HepG2 (cell line): ENCODE data around the gene GPRC5D. TPM values are rescaled to one million over a fixed set of nuclear protein-coding genes. Genes with fewer than 3 reads are reported as not detected.

Experiments
- ATAC-seq: fragments of 200-7000 bp; cut with Tn5 transposase; 3 replicates; pipeline ENCODE4 v1.9.1; 2020; ENCODE audit warnings: mild to moderate bottlenecking, moderate library complexity
- BruUV-seq: library from RNA; stranded (reverse); fragments of 400-500 nt; replicated peaks from 2 replicates; lab custom pipeline; 2021; lab: Mats Ljungman, UMichigan
- CTCF ChIA-PET: fragments of 300-600 bp; formaldehyde crosslinking; extraction: SDS; loops from one replicate; lab custom pipeline; 2021; ENCODE audit warnings: low total read pairs, inconsistent platforms, low intra/inter-chr PET ratio; lab: Yijun Ruan, JAX
- POLR2A ChIA-PET: fragments of 350-600 bp; sonication (Branson Sonifier 250); formaldehyde crosslinking; loops from one replicate; lab custom pipeline; 2020; ENCODE audit warnings: antibody characterized with exemption, inconsistent platforms; lab: Yijun Ruan, JAX
- DNase-seq: peaks from one replicate; pipeline ENCODE4 v3.0.0-alpha.2; 2015; ENCODE audit warnings: low spot score
- FAIRE-seq: peaks from 3 replicates; lab custom pipeline; 2011; peaks lifted over from hg19 to GRCh38; lab: Jason Lieb, UNC
- H2AFZ ChIP-seq: one replicate; pipeline ENCODE4 v1.6.1; 2011; ENCODE audit warnings: low read length, inconsistent platforms
- H3K27ac ChIP-seq: fragments of 300-600 bp; 3 replicates; pipeline ENCODE4 v1.8.0; 2011; ENCODE audit warnings: mixed run types, mild to moderate bottlenecking, mixed read lengths, low read length, inconsistent platforms; ENCODE audit not compliant: insufficient read depth; ENCODE audit errors: extremely low read length
- H3K27me3 ChIP-seq, 2 experiments: fragments of 200-600 bp in 1 of 2; 2 replicates in 1 of 2; 3 replicates in 1 of 2; pipeline versions ENCODE4 v1.6.0 to v1.8.0; 2011; ENCODE audit warnings: low read length in 2 of 2, mild to moderate bottlenecking in 2 of 2, moderate library complexity in 2 of 2, inconsistent platforms in 1 of 2; ENCODE audit not compliant: insufficient read depth in 2 of 2, control insufficient read depth in 1 of 2
- H3K36me3 ChIP-seq, 2 experiments: fragments of 200-600 bp in 1 of 2; replicated peaks in 1 of 2; 2 replicates in 1 of 2; 3 replicates in 1 of 2; pipeline versions ENCODE4 v1.5.1 to v1.8.0; 2011; ENCODE audit warnings: low read length in 2 of 2, inconsistent platforms in 1 of 2; ENCODE audit not compliant: insufficient read depth in 2 of 2, control insufficient read depth in 1 of 2
- H3K4me1 ChIP-seq: 2 replicates; pipeline ENCODE4 v1.5.1; 2012; ENCODE audit warnings: low read length, inconsistent platforms; ENCODE audit not compliant: insufficient read depth
- H3K4me2 ChIP-seq: 2 replicates; pipeline ENCODE4 v1.6.0; 2011; ENCODE audit warnings: low read depth, low read length, inconsistent platforms
- H3K4me3 ChIP-seq, 3 experiments: fragments of 200-600 bp in 1 of 3; sonication (generic), shearing (Covaris generic) in 1 of 3; replicated peaks in 1 of 3; 2 replicates each; pipeline ENCODE4 v1.5.1; 2011 to 2016; ENCODE audit warnings: low read length in 3 of 3, inconsistent platforms in 2 of 3, low read depth in 2 of 3, mild to moderate bottlenecking in 2 of 3, control low read depth in 1 of 3, mixed read lengths in 1 of 3; ENCODE audit not compliant: insufficient read depth in 1 of 3
- H3K79me2 ChIP-seq: one replicate; pipeline ENCODE4 v1.6.1; 2011; ENCODE audit warnings: low read length, inconsistent platforms; ENCODE audit not compliant: insufficient read depth
- H3K9ac ChIP-seq: 2 replicates; pipeline ENCODE4 v1.6.0; 2011; ENCODE audit warnings: mild to moderate bottlenecking, low read depth, low read length, inconsistent platforms; ENCODE audit not compliant: insufficient read depth
- H3K9me3 ChIP-seq: 2 replicates; pipeline ENCODE4 v1.5.1; 2012; ENCODE audit warnings: mild to moderate bottlenecking, low read length
- H4K20me1 ChIP-seq: 2 replicates; pipeline ENCODE4 v1.6.0; 2011; ENCODE audit warnings: inconsistent platforms, mild to moderate bottlenecking, low read length, moderate library complexity; ENCODE audit not compliant: insufficient read depth
- ESRRA ChIP-seq: sonication (generic); formaldehyde crosslinking; IDR thresholded peaks from 2 replicates; pipeline ENCODE4 v1.5.1; 2020; ENCODE audit warnings: mild to moderate bottlenecking, low read depth, missing genetic modification reagents
- FOXA1 ChIP-seq, 2 experiments: fragments of 450-650 bp in 1 of 2; sonication (generic) in 1 of 2; formaldehyde crosslinking in 1 of 2; IDR thresholded peaks; 2 replicates each; pipeline versions ENCODE4 v1.4.0 to v1.6.1; 2016 to 2020; ENCODE audit warnings: missing genetic modification reagents in 1 of 2
- HMGXB4 ChIP-seq, 2 experiments: sonication (generic) in 1 of 2; formaldehyde crosslinking in 1 of 2; IDR thresholded peaks; 2 replicates each; pipeline versions ENCODE4 v1.4.0 to v1.6.1; 2018 to 2020; ENCODE audit warnings: missing genetic modification reagents in 2 of 2, borderline replicate concordance in 1 of 2, low read depth in 1 of 2, mild to moderate bottlenecking in 1 of 2, missing biosample characterization in 1 of 2
- KLF11 ChIP-seq: IDR thresholded peaks from 2 replicates; pipeline ENCODE4 v1.6.1; 2016; ENCODE audit warnings: missing compliant biosample characterization
- PAF1 ChIP-seq: IDR thresholded peaks from 2 replicates; pipeline ENCODE4 v1.6.1; 2016; ENCODE audit warnings: missing genetic modification reagents, missing compliant biosample characterization
- POGZ ChIP-seq: sonication (generic); formaldehyde crosslinking; IDR thresholded peaks from 2 replicates; pipeline ENCODE4 v1.4.0; 2020; ENCODE audit warnings: mild to moderate bottlenecking, missing genetic modification reagents
- STAT5B ChIP-seq: sonication (generic); formaldehyde crosslinking; IDR thresholded peaks from 2 replicates; pipeline ENCODE4 v1.4.0; 2020; ENCODE audit warnings: missing genetic modification reagents
- ZBTB8A ChIP-seq: sonication (generic); formaldehyde crosslinking; IDR thresholded peaks from 2 replicates; pipeline ENCODE4 v1.4.0; 2020; ENCODE audit warnings: mild to moderate bottlenecking, low read depth, missing genetic modification reagents, borderline replicate concordance
- ZFP37 ChIP-seq: sonication (generic); formaldehyde crosslinking; IDR thresholded peaks from 2 replicates; pipeline ENCODE4 v1.4.0; 2020; ENCODE audit warnings: missing genetic modification reagents, borderline replicate concordance
- ZNF629 ChIP-seq: sonication (generic); formaldehyde crosslinking; conservative IDR thresholded peaks from 2 replicates; pipeline ENCODE4 v1.5.0; 2020; ENCODE audit warnings: missing genetic modification reagents
- ZXDC ChIP-seq: sonication (generic); formaldehyde crosslinking; IDR thresholded peaks from 2 replicates; pipeline ENCODE4 v1.5.0; 2020; ENCODE audit warnings: mild to moderate bottlenecking, missing genetic modification reagents
- WGBS: methylation state at CpG from one replicate; pipeline ENCODE4 v1.1.6; 2017; ENCODE audit warnings: low lambda C conversion rate; 5-methylcytosine and 5-hydroxymethylcytosine counted together
- in situ Hi-C: cut with HindIII; loops from 2 replicates; pipeline ENCODE4 v1.10.0; 2017; ENCODE audit warnings: low pct_unique_long_range_greater_than_20kb; ENCODE audit not compliant: extremely low pct_ligation_motif_present
- intact Hi-C: fragments of 100-400 bp; cut with micrococcal nuclease; formaldehyde crosslinking; loops from one replicate; pipeline ENCODE4 v1.10.0; 2022; ENCODE audit not compliant: unreplicated experiment
- polyA plus RNA-seq, 8 experiments: library from polyadenylated mRNA; depleted of rRNA in 3 of 8; stranded (reverse) in 7 of 8; unstranded in 1 of 8; fragments of >200 nt; fragmentation: Illumina TruSeq in 4 of 8; extraction: Trizol in 4 of 8; gene quantifications; 2 replicates each; pipeline versions ENCODE4 v1.2.1 to v1.2.3, GENCODE V29; 2011 to 2016; ENCODE audit warnings: low read depth in 4 of 8, missing spikeins in 1 of 8, mixed read lengths in 1 of 8; ENCODE audit not compliant: insufficient read depth in 1 of 8
- total RNA-seq, 5 experiments: library from RNA; depleted of rRNA; stranded (reverse); fragments of >200 nt; fragmentation: Illumina TruSeq; extraction: Trizol; gene quantifications; 2 replicates each; pipeline ENCODE4 v1.2.3, GENCODE V29; 2016; ENCODE audit warnings: low read depth in 1 of 5
- TF ChIP-seq, protein P1 (sequence below): IDR thresholded peaks from 2 replicates; pipeline ENCODE4 v1.6.1; 2018; ENCODE audit warnings: missing genetic modification reagents

Gene GPRC5D
- total and polyA plus RNA-seq, 2 of the 13 experiments (the other 11 are each of a cell fraction or from before 2014, with no cell fraction given), result not detected

DNA sequence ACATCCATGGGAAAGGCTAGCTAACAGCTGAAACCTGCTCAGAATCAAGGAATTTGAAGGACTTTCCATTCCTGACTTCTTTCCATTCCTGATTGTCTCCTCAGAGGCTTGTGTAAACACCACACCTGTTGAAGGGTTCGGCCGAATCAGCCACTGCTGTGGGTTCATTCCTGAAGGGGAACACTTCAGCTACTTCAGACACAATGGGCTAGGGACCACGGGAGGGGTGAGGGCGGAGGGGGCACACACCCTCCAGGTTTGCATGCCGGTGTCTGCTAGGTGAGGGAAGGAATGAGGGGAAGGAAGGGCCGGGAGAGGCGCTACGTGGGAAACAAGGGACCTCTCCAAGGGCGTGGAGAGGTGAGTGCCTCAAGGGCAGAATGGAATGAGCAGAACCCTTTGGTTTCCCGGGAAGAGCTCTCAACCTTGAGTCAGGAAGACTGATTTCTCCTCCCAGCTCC lies 59.3 kb downstream of the GPRC5D start:
- ChIA-PET POLR2A (no interaction called here), CTCF (no interaction called here)
- H3K9ac ChIP-seq, result no peak overlapping the region
- no peak overlapping the region for H3K4me2 ChIP-seq
- TF ChIP-seq FOXA1 (IDR thresholded peaks at IDR 0.05) (no peak), FOXA1 (CRISPR knock-in tag; IDR thresholded peaks at IDR 0.05) (0 out of 2 replicates have a peak, but pooled peaks have one; percentile 8), KLF11 (no peak)
- no peak overlapping the region for H2AFZ ChIP-seq
- no peaks in the 10 kb centered on the region for H4K20me1 ChIP-seq
- peaks cover 6 to 52% of the 10 kb centered on the region in 2 experiments; a peak in 4 of 5 replicates for H3K27me3 ChIP-seq
- H3K9me3 ChIP-seq, result no peaks in the 10 kb centered on the region
- ATAC-seq, result no peak
- DNase-seq, result no peak
- intact Hi-C loops, result loop anchor here (5.0 kb wide), 2 partner anchors 55 to 1675 kb away; no protein-coding TSS in a partner anchor
- H3K4me1 ChIP-seq, result peaks cover 19% of the 10 kb centered on the region; the same call in 1 of the 2 replicates
- no TSS peak for BruUV-seq
- no peak overlapping the region for H3K27ac ChIP-seq
- H3K4me3 ChIP-seq, result no peak overlapping the region
- no peak for FAIRE-seq
- H3K36me3 ChIP-seq, result no peaks in the 10 kb centered on the region
- no peaks in the 10 kb centered on the region for H3K79me2 ChIP-seq
- in situ Hi-C loops, result no loop called here
- 20% methylated on average over 8 of the region's 10 CpGs for WGBS

- Histone ChIP-seq H4K20me1 (no peaks in the 10 kb centered on the region), H3K4me2 (no peak overlapping the region), H3K9ac (no peak overlapping the region), H3K27ac (no peak overlapping the region), H3K9me3 (no peaks in the 10 kb centered on the region), H3K4me1 (peaks cover 19% of the 10 kb centered on the region; the same call in 1 of the 2 replicates), H3K79me2 (no peaks in the 10 kb centered on the region), H2AFZ (no peak overlapping the region), H3K4me3 (peak overlapping the region in 2 of 3 experiments; percentile 9 to 71; a peak in 1 of 6 replicates), H3K27me3 (peaks cover 6 to 55% of the 10 kb centered on the region in 2 experiments; a peak in 4 of 5 replicates), H3K36me3 (no peaks in the 10 kb centered on the region)
- ChIA-PET POLR2A (no interaction called here), CTCF (no interaction called here)
- ATAC-seq, result no peak
- in situ Hi-C loops (no loop called here), intact Hi-C loops (loop anchor here (5.0 kb wide), 2 partner anchors 55 to 1675 kb away; no protein-coding TSS in a partner anchor)
- BruUV-seq, result no TSS peak
- no peak for FAIRE-seq
- DNase-seq, result no peak
- 29% methylated on average over 7 of the region's 7 CpGs for WGBS
- TF ChIP-seq HMGXB4 (CRISPR knock-in tag; IDR thresholded peaks at IDR 0.05; ENCODE audit: borderline replicate concordance in 1 of 2, low read depth in 1 of 2), result no peak
- no peak for TF ChIP-seq ZXDC
- no peak for TF ChIP-seq POGZ (CRISPR knock-in tag)
- no peak for TF ChIP-seq ZFP37
- no peak for TF ChIP-seq PAF1 (CRISPR knock-in tag)
- no peak for TF ChIP-seq STAT5B (CRISPR knock-in tag)
- no peak for TF ChIP-seq ESRRA
- no peak for TF ChIP-seq ZBTB8A (CRISPR knock-in tag)
- TF ChIP-seq, protein P1, sequence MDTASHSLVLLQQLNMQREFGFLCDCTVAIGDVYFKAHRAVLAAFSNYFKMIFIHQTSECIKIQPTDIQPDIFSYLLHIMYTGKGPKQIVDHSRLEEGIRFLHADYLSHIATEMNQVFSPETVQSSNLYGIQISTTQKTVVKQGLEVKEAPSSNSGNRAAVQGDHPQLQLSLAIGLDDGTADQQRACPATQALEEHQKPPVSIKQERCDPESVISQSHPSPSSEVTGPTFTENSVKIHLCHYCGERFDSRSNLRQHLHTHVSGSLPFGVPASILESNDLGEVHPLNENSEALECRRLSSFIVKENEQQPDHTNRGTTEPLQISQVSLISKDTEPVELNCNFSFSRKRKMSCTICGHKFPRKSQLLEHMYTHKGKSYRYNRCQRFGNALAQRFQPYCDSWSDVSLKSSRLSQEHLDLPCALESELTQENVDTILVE (CRISPR knock-in tag), result no peak
- TF ChIP-seq ZNF629 (CRISPR knock-in tag), result no peak
Measured at GRCh38 chr12:12891881-12892355, 60.1 kb downstream of the GPRC5D start.
